22Rv1 (cell line): ENCODE data around the gene ZC3H8.

Experiments used
- CTCF ChIP-seq: fragments of 450-650 bp; IDR thresholded peaks from 2 replicates; pipeline ENCODE4 v1.5.1; 2017; ENCODE audit warnings: mild to moderate bottlenecking
- ZFX ChIP-seq: fragments of 450-650 bp; IDR thresholded peaks from 2 replicates; pipeline ENCODE4 v1.6.1; 2017; ENCODE audit warnings: antibody characterized with exemption, borderline replicate concordance

GRCh38 chr2:112184121-112184520 lies 70.7 kb downstream of the ZC3H8 start:
- TF ChIP-seq CTCF (no peak), ZFX (no peak)
